Germinal center (tissue), 1 donor: ENCODE measurements around the gene RPS5.
A peak's percentile ranks its signal among the peaks of the same experiment; 100 is the strongest.
"Not testable (repeated sequence)": the region's sequence is repeated elsewhere in the genome, so short reads cannot be mapped to it uniquely, and the experiment has no call there.

ENCODE experiments used
- DNase-seq: peaks from one replicate; pipeline ENCODE4 v3.0.0; 2012; ENCODE audit warnings: mixed read lengths, low spot score

The RPS5 gene

DNA sequence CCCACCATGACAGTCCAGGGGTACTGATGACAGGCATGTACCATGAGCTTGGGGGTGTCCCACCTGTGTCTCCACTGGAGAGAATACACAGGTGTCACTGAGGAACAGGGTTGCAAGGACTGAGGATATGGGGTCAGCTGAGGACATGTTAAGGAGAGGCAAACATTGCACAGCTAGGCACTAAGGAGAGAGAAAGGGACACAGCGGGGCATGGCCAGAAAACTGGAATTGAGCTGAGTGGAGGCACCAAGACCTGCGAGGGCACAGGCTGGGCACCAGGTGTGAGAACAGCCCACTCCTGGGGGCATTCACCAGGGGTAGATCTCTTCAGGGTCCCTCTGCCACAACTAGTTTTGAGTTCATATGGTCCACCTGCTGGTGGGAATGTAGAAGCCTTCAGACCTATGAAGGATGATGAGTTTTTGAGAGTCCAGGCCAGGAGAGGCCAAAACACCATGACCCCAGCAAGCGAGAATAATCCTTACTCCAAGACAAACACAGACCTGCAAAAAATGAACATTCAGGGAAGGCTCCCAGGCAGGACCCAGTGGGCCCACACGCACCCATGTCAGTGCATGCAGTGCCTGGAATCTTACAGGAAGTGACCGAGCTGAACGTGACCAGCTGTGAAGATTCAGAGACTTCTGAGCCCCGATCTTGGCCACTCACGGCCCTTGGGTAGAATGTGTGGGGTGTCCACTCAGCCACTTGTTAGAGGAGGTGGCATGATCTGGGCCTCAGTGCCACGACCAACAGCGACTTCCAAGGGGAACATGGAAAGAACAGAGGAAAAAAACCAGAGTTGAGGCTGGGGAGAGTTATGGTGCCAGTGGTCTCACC is 20.0 kb downstream of the RPS5 start:
- no peak for DNase-seq

DNA sequence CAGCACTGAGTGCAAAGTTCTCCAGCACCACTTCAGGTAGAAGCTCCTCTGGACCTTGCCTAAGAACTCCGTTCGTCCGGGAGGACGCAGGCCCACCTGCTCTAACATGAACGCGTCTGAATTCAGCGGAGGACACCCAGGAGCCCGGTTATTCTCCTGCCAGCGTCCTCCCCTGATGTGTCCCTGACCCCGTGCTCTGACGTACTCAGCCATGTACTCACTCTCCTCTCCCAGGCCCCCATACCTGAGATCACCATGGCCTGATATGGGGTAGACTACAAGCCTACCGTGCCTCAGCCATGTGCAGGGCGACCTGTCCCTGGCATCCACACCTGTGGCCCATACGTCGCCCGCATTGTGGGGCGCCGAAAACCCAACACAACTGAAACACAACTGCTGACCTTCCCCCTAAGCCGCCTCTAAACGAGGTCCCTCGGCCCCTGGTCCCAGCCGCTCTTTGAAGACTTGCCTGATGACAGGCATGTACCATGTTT is 20.6 kb downstream of the RPS5 start:
- no peak for DNase-seq

DNA sequence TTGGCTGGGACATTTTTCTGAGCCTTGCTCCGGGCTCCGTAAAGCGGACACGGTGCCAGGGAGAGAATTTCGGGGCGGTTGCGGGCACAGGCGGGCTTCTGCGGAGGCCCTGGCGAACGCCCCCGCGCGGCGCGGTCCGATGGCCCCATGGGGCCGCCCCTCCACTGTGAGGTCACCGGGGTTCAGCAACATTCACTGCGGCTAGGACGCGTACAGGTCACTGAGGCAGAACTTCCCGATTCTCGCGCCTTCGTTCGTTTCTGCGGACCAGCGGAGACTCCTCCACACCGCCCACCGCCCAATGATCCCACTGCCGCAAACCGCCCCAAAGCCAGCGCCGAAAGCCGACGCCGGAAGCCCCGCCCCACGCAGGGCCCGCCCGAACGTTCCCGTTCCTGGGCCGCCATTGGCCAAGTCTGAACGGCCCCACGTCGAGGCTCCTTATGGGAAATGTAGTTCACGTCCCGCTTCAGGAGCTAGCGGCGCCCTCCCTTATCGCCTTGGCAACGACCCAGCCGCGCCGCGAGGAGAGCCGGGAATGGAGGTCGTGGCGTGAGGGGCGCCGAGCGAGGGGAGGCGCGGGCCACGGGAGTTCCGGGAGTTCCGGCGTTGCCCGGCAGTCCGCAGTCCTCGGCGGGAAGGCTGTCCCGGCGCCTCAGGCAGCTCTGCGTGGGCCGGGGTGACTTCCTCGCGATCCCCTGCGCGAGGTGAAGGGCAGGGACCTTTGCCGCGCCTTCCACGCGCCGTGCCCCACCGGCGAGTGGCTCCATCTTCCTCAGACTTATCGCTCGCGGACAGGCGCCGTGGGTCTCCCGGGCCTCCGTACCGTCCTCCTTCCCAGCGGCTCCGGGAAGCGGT is 21.3 kb downstream of the RPS5 start, which contains the start of gene ZNF584:
Gene ZNF584, plus strand, starts transcription at position 498 of the 858 bp plus-strand sequence. CDS start 499 bp downstream, outside the sequence.
- peak; percentile 96 for DNase-seq

- no peak for DNase-seq
These were observed 22.1 kb downstream of the RPS5 start for GRCh38 chr19:58409010-58409790.

DNA sequence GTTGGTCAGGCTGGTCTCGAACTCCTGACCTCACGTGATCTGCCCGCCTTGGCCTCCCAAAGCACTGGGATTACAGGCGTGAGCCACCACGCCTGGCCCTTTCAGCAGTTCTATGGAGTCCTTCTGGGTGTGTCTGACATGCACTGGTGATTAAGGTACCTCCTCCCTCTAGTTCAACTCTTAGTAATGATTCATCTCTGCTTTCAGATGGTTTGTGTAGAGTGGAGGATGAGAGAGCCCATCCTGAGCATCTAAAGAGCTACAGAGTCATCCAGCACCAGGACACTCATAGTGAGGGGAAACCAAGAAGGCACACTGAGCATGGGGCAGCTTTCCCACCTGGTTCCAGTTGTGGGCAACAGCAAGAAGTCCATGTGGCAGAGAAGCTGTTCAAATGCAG is 29.5 kb downstream of the RPS5 start:
- DNase-seq: no peak

GRCh38 chr19:58417071-58417470 is 30.0 kb downstream of the RPS5 start:
- DNase-seq: no peak

DNA sequence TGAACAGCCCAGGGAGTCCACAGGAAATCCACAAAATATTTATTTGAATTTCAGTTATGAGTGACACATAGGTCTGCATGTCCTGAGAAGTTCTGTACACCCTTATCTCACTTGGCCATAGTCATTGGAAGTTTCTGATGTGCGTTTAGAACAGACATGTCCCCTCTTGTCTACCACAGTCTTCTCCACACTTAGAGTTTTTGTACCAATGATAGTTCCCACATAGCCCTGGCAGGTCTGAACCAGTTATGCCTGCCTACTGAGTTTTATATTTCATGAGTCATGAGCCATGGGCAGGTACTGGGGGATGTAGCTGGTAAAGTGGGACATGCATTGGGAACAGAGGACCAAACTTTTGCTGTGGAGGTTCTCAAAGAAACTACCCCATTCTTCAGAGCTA is 41.5 kb downstream of the RPS5 start:
- DNase-seq: no peak

GRCh38 chr19:58429745-58430144 is 42.7 kb downstream of the RPS5 start:
- DNase-seq: no peak

GRCh38 chr19:58434217-58434616 is 47.1 kb downstream of the RPS5 start:
- DNase-seq: no peak

- peak; percentile 98 for DNase-seq
These were observed 52.8 kb downstream of the RPS5 start, which contains the start of gene ZNF132 for GRCh38 chr19:58439576-58440554. Gene ZNF132 (minus strand): TSS chr19:58440153. CDS start chr19:58439821, 332 bp downstream.

- DNase-seq: no peak
These were observed 53.5 kb downstream of the RPS5 start for GRCh38 chr19:58440556-58440955.

- not testable (repeated sequence) for DNase-seq
These were observed 55.9 kb downstream of the RPS5 start for GRCh38 chr19:58442986-58443385.
